IMR-90 (cell line): ENCODE measurements around the gene KRT7. TPM values are rescaled to one million over a fixed set of nuclear protein-coding genes. Genes with fewer than 3 reads are reported as not detected.

Experiments
- ATAC-seq: fragments of 200-7000 bp; cut with Tn5 transposase; 2 replicates; pipeline ENCODE4 v1.9.1; 2020; ENCODE audit warnings: low read depth, mild to moderate bottlenecking, moderate library complexity
- BruUV-seq: library from RNA; stranded (reverse); fragments of 400-500 nt; replicated peaks from 2 replicates; lab custom pipeline; 2021; lab: Mats Ljungman, UMichigan
- CTCF ChIA-PET: fragments of 300-600 bp; formaldehyde crosslinking; extraction: SDS; loops from one replicate; lab custom pipeline; 2021; ENCODE audit warnings: antibody characterized with exemption; lab: Yijun Ruan, JAX
- POLR2A ChIA-PET: fragments of 300-600 bp; sonication (Branson Sonifier 250); formaldehyde crosslinking; loops from one replicate; lab custom pipeline; 2022; ENCODE audit warnings: antibody characterized with exemption; ENCODE audit not compliant: unreplicated experiment; lab: Charles Lee
- DNase-seq: peaks from one replicate; pipeline ENCODE4 v3.0.0; 2013
- H2AFZ ChIP-seq: replicated peaks from 2 replicates; pipeline ENCODE3; 2013; ENCODE audit warnings: low read length, mild to moderate bottlenecking; ENCODE audit not compliant: poor library complexity
- H2AK5ac ChIP-seq: 2 replicates; pipeline ENCODE4 v1.6.1; 2013; ENCODE audit warnings: low read depth, low read length, inconsistent platforms
- H2AK9ac ChIP-seq: replicated peaks from 2 replicates; pipeline ENCODE3; 2013; ENCODE audit warnings: mild to moderate bottlenecking, low read depth, low read length, moderate library complexity; ENCODE audit not compliant: poor library complexity
- H2BK120ac ChIP-seq: 2 replicates; pipeline ENCODE4 v1.6.1; 2013; ENCODE audit warnings: low read depth, low read length, inconsistent platforms
- H2BK15ac ChIP-seq: 3 replicates; pipeline ENCODE4 v1.6.1; 2013; ENCODE audit warnings: low read depth, low read length, inconsistent platforms
- H2BK20ac ChIP-seq: 2 replicates; pipeline ENCODE4 v1.6.1; 2013; ENCODE audit warnings: low read depth, mild to moderate bottlenecking, inconsistent platforms, low read length, moderate library complexity
- H2BK5ac ChIP-seq: 2 replicates; pipeline ENCODE4 v1.6.1; 2013; ENCODE audit warnings: mild to moderate bottlenecking, low read depth, low read length, inconsistent platforms; ENCODE audit not compliant: poor library complexity, severe bottlenecking
- H3K14ac ChIP-seq: replicated peaks from 2 replicates; pipeline ENCODE4 v1.6.1; 2013; ENCODE audit warnings: low read depth, low read length, inconsistent platforms
- H3K18ac ChIP-seq: 2 replicates; pipeline ENCODE4 v1.6.1; 2013; ENCODE audit warnings: low read depth, low read length, control low read depth
- H3K23ac ChIP-seq: 2 replicates; pipeline ENCODE4 v1.6.1; 2013; ENCODE audit warnings: low read depth, low read length, inconsistent platforms
- H3K27ac ChIP-seq: 2 replicates; pipeline ENCODE4 v1.5.1; 2013; ENCODE audit warnings: mild to moderate bottlenecking, control low read depth, low read length; ENCODE audit not compliant: insufficient read depth
- H3K27me3 ChIP-seq: 2 replicates; pipeline ENCODE4 v1.6.1; 2013; ENCODE audit warnings: low read length; ENCODE audit not compliant: control insufficient read depth, insufficient read depth
- H3K36me3 ChIP-seq: 2 replicates; pipeline ENCODE4 v1.6.1; 2013; ENCODE audit warnings: low read length, mixed read lengths; ENCODE audit not compliant: control insufficient read depth, insufficient read depth
- H3K4ac ChIP-seq: 2 replicates; pipeline ENCODE4 v1.6.1; 2013; ENCODE audit warnings: low read depth, low read length, inconsistent platforms
- H3K4me1 ChIP-seq: 2 replicates; pipeline ENCODE4 v1.6.1; 2013; ENCODE audit warnings: low read length, mixed read lengths; ENCODE audit not compliant: control insufficient read depth, insufficient read depth
- H3K4me2 ChIP-seq: 2 replicates; pipeline ENCODE4 v1.6.1; 2013; ENCODE audit warnings: low read depth, mild to moderate bottlenecking, control low read depth, low read length, moderate library complexity
- H3K4me3 ChIP-seq: 2 replicates; pipeline ENCODE4 v1.5.1; 2013; ENCODE audit warnings: low read depth, mild to moderate bottlenecking, control low read depth, low read length, moderate library complexity; ENCODE audit not compliant: insufficient read depth
- H3K56ac ChIP-seq: 2 replicates; pipeline ENCODE4 v1.6.1; 2013; ENCODE audit warnings: low read length, inconsistent platforms; ENCODE audit not compliant: insufficient read depth; ENCODE audit errors: extremely low read depth
- H3K79me1 ChIP-seq, 2 experiments: 2 replicates each; pipeline ENCODE4 v1.6.1; 2013; ENCODE audit warnings: low read length in 2 of 2, inconsistent platforms in 1 of 2, low read depth in 1 of 2
- H3K9ac ChIP-seq: 2 replicates; pipeline ENCODE4 v1.6.1; 2013; ENCODE audit warnings: low read depth, low read length, control low read depth
- H3K9me1 ChIP-seq: 2 replicates; pipeline ENCODE4 v1.6.1; 2013; ENCODE audit warnings: low read length, inconsistent platforms; ENCODE audit not compliant: insufficient read depth
- H3K9me3 ChIP-seq: 2 replicates; pipeline ENCODE4 v1.6.1; 2013; ENCODE audit warnings: low read length; ENCODE audit not compliant: control insufficient read depth, insufficient read depth
- H4K20me1 ChIP-seq: 2 replicates; pipeline ENCODE4 v1.6.1; 2013; ENCODE audit warnings: low read length, inconsistent platforms; ENCODE audit not compliant: insufficient read depth
- H4K5ac ChIP-seq: 2 replicates; pipeline ENCODE4 v1.6.1; 2013; ENCODE audit warnings: mild to moderate bottlenecking, low read depth, low read length, control low read depth
- H4K8ac ChIP-seq, 2 experiments: 2 replicates each; pipeline ENCODE4 v1.6.1; 2013; ENCODE audit warnings: low read depth in 2 of 2, low read length in 2 of 2, control low read depth in 1 of 2, inconsistent platforms in 1 of 2
- H4K91ac ChIP-seq: 2 replicates; pipeline ENCODE4 v1.6.1; 2013; ENCODE audit warnings: low read depth, low read length, inconsistent platforms; ENCODE audit not compliant: insufficient read depth
- BHLHE40 ChIP-seq: fragments of 150-350 bp; IDR thresholded peaks from 2 replicates; pipeline ENCODE4 v1.6.1; 2016; ENCODE audit warnings: mild to moderate bottlenecking, low read depth, low read length
- CEBPB ChIP-seq: IDR thresholded peaks from 2 replicates; pipeline ENCODE4 v1.6.1; 2012; ENCODE audit warnings: low read depth, low read length, improper control_type of control experiment
- CHD1 ChIP-seq: IDR thresholded peaks from 2 replicates; pipeline ENCODE4 v1.6.1; 2012; ENCODE audit warnings: low read depth, low read length, improper control_type of control experiment
- MAFK ChIP-seq: IDR thresholded peaks from 2 replicates; pipeline ENCODE4 v1.6.1; 2012; ENCODE audit warnings: low read depth, low read length, improper control_type of control experiment
- NFE2L2 ChIP-seq: fragments of 150-350 bp; IDR thresholded peaks from 2 replicates; pipeline ENCODE4 v1.6.1; 2016; ENCODE audit warnings: low read depth, mild to moderate bottlenecking, low read length
- RCOR1 ChIP-seq: IDR thresholded peaks from 2 replicates; pipeline ENCODE4 v1.6.1; 2012; ENCODE audit warnings: mild to moderate bottlenecking, low read length, improper control_type of control experiment; ENCODE audit not compliant: insufficient replicate concordance
- WGBS, 2 experiments: methylation state at CpG; one replicate each; pipeline versions ENCODE4 v1.1.5 to v1.1.7; 2013; ENCODE audit warnings: missing lambda C conversion rate in 2 of 2; ENCODE audit not compliant: insufficient read length in 1 of 2; ENCODE audit errors: extremely low coverage in 2 of 2; 5-methylcytosine and 5-hydroxymethylcytosine counted together
- dilution Hi-C: fragments of 300-500 bp; cut with HindIII; formaldehyde crosslinking; loops from one replicate; pipeline ENCODE4 v1.14.3; 2018; ENCODE audit warnings: low sequenced_read_pairs; ENCODE audit not compliant: unreplicated experiment
- in situ Hi-C: fragments of 300-500 bp; cut with MboI; formaldehyde crosslinking; loops from 3 replicates; pipeline ENCODE4 v1.14.3; 2019; ENCODE audit warnings: low sequenced_read_pairs, inconsistent platforms, mixed read lengths
- intact Hi-C: fragments of 100-400 bp; cut with micrococcal nuclease; formaldehyde crosslinking; loops from 2 replicates; pipeline ENCODE4 v1.10.0; 2022
- polyA plus RNA-seq, 3 experiments: library from polyadenylated mRNA; depleted of rRNA; stranded (reverse); fragments of >200 nt; gene quantifications; 2 replicates each; pipeline ENCODE4 v1.2.3, GENCODE V29; 2012; ENCODE audit warnings: low replicate concordance in 1 of 3
- total RNA-seq: library from RNA; depleted of rRNA; stranded (reverse); fragments of >200 nt; gene quantifications from 2 replicates; pipeline ENCODE4 v1.2.3, GENCODE V29; 2012
- TF ChIP-seq, protein P1 (sequence below): conservative IDR thresholded peaks from 2 replicates; pipeline ENCODE4 v1.5.1; 2012; ENCODE audit warnings: mild to moderate bottlenecking, low read depth, low read length, improper control_type of control experiment
- TF ChIP-seq, protein P2 (sequence below): fragments of 150-350 bp; IDR thresholded peaks from 2 replicates; pipeline ENCODE4 v1.6.1; 2016; ENCODE audit warnings: low read depth, mild to moderate bottlenecking, low read length, moderate library complexity, borderline replicate concordance

KRT7 gene
- total and polyA plus RNA-seq, 2 of the 4 experiments (the other 2 are of a cell fraction): 0.54 to 1.7 TPM

DNA sequence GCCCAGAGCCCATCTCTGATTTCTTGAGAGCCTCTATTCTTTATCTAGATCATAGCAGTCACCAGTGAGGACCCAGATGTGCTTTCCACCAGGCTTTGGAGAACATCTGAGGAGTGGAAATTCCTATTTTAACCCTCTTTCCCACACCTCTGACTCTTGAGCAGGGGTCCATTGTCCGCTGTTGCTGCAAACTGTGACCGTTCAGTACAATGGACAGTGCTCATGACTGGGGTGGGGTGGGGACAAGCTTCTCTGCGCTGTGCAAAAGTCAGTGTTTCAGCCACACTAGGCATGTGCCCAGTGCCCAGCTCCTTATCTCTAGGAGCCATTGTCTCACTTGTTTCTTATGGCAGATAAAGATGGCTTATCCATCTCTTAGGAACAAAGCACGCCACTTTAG, 16.9 kb upstream of the KRT7 start:
- peak overlapping the region; percentile 26 for H3K4ac ChIP-seq
- no peak overlapping the region for H3K4me3 ChIP-seq
- no peak overlapping the region for H4K8ac ChIP-seq
- H2BK20ac ChIP-seq: no peak overlapping the region
- intact Hi-C loops: loop anchor here (10.0 kb wide), 1 partner anchor 659 kb away; no protein-coding TSS in a partner anchor
- CTCF ChIA-PET: no interaction called here
- no peak overlapping the region for H3K14ac ChIP-seq
- H3K56ac ChIP-seq: no peak overlapping the region
- no peak overlapping the region for H3K27ac ChIP-seq
- peaks cover 7% of the 10 kb centered on the region for H3K4me1 ChIP-seq
- H4K20me1 ChIP-seq: no peaks in the 10 kb centered on the region
- no peak overlapping the region for H2BK120ac ChIP-seq
- no peak overlapping the region for H4K5ac ChIP-seq
- H4K91ac ChIP-seq: no peak overlapping the region
- BruUV-seq: no TSS peak
- in situ Hi-C loops: no loop called here
- H3K9me1 ChIP-seq: peaks cover 16% of the 10 kb centered on the region
- H3K27me3 ChIP-seq: no peaks in the 10 kb centered on the region
- dilution Hi-C loops: no loop called here
- DNase-seq: peak; percentile 28
- H3K79me1 ChIP-seq: no peaks in the 10 kb centered on the region
- 0 out of 2 replicates have a peak overlapping the region, but pooled peaks have one; percentile 7 for H2AK5ac ChIP-seq
- no peak for ATAC-seq
- no peak overlapping the region for H2AK9ac ChIP-seq
- H2BK5ac ChIP-seq: no peak overlapping the region
- POLR2A ChIA-PET: no interaction called here
- H3K9ac ChIP-seq: no peak overlapping the region
- no peak overlapping the region for H3K18ac ChIP-seq
- no peaks in the 10 kb centered on the region for H3K36me3 ChIP-seq
- H3K4me2 ChIP-seq: no peak overlapping the region
- TF ChIP-seq, protein P1, sequence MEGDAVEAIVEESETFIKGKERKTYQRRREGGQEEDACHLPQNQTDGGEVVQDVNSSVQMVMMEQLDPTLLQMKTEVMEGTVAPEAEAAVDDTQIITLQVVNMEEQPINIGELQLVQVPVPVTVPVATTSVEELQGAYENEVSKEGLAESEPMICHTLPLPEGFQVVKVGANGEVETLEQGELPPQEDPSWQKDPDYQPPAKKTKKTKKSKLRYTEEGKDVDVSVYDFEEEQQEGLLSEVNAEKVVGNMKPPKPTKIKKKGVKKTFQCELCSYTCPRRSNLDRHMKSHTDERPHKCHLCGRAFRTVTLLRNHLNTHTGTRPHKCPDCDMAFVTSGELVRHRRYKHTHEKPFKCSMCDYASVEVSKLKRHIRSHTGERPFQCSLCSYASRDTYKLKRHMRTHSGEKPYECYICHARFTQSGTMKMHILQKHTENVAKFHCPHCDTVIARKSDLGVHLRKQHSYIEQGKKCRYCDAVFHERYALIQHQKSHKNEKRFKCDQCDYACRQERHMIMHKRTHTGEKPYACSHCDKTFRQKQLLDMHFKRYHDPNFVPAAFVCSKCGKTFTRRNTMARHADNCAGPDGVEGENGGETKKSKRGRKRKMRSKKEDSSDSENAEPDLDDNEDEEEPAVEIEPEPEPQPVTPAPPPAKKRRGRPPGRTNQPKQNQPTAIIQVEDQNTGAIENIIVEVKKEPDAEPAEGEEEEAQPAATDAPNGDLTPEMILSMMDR: no peak
- no peak for TF ChIP-seq CHD1
- no peak for TF ChIP-seq CEBPB
- no peak for TF ChIP-seq NFE2L2
- TF ChIP-seq, protein P2, sequence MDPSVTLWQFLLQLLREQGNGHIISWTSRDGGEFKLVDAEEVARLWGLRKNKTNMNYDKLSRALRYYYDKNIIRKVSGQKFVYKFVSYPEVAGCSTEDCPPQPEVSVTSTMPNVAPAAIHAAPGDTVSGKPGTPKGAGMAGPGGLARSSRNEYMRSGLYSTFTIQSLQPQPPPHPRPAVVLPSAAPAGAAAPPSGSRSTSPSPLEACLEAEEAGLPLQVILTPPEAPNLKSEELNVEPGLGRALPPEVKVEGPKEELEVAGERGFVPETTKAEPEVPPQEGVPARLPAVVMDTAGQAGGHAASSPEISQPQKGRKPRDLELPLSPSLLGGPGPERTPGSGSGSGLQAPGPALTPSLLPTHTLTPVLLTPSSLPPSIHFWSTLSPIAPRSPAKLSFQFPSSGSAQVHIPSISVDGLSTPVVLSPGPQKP: no peak
- TF ChIP-seq RCOR1: no peak
- TF ChIP-seq BHLHE40: no peak
- no peak for TF ChIP-seq MAFK
- H3K9me3 ChIP-seq: no peaks in the 10 kb centered on the region
- H3K23ac ChIP-seq: no peak overlapping the region
- WGBS, 2 experiments: no CpG with 5 or more reads among the region's 4 CpGs
- H2AFZ ChIP-seq: no peak overlapping the region
- H2BK15ac ChIP-seq: no peak overlapping the region
